ENCODE results near the gene TSHZ2.

TSHZ2 gene

DNA sequence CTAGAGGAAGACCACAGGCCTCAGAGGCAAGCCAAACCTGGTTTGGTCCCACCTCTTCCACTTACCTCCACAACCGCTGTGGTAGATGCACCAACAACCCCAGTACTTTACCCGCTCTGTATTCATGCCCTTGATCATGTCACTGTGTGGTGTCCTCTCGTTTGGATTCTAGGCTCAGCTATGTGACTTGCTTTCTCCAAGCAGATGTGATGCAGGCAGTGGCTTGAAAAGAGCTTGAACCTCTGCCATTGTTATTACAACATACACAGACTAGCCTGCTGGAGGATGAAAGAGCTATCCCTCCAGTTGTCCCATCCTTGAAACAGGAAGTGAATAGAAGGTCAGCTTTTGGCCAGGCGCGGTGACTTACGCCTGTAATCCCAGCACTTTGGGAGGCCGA lies 473.8 kb downstream of the TSHZ2 start:
- Histone ChIP-seq H3K27ac (ENCODE audit: low read depth, low read length, poor library complexity, severe bottlenecking) (no peak overlapping the region), H3F3A (ENCODE audit: insufficient read depth, low read length) (no peaks in the 10 kb centered on the region), H3K9ac (ENCODE audit: low read length) (no peak overlapping the region), H3K4me2 (ENCODE audit: low read length) (no peak overlapping the region), H4K20me1 (ENCODE audit: insufficient read depth, low read length) (no peaks in the 10 kb centered on the region), H3K4me1 (ENCODE audit: insufficient read depth, low read length, severe bottlenecking) (no peaks in the 10 kb centered on the region), H3K79me2 (ENCODE audit: insufficient read depth, low read length) (no peaks in the 10 kb centered on the region), H3K9me3 (ENCODE audit: low read length) (no peaks in the 10 kb centered on the region), H2AFZ (ENCODE audit: low read length) (no peak overlapping the region), H3K27me3 (ENCODE audit: insufficient read depth, low read length) (no peaks in the 10 kb centered on the region), H3K9me2 (ENCODE audit: low read depth, low read length) (no peaks in the 10 kb centered on the region), H3K36me3 (ENCODE audit: insufficient read depth, low read length) (no peaks in the 10 kb centered on the region), H3K4me3 (ENCODE audit: low read depth, low read length, poor library complexity, severe bottlenecking) (no peak overlapping the region)
- no peak for TF ChIP-seq EZH2 (IDR thresholded peaks at IDR 0.05; ENCODE audit: borderline replicate concordance, low read length)
- TF ChIP-seq, protein P1, sequence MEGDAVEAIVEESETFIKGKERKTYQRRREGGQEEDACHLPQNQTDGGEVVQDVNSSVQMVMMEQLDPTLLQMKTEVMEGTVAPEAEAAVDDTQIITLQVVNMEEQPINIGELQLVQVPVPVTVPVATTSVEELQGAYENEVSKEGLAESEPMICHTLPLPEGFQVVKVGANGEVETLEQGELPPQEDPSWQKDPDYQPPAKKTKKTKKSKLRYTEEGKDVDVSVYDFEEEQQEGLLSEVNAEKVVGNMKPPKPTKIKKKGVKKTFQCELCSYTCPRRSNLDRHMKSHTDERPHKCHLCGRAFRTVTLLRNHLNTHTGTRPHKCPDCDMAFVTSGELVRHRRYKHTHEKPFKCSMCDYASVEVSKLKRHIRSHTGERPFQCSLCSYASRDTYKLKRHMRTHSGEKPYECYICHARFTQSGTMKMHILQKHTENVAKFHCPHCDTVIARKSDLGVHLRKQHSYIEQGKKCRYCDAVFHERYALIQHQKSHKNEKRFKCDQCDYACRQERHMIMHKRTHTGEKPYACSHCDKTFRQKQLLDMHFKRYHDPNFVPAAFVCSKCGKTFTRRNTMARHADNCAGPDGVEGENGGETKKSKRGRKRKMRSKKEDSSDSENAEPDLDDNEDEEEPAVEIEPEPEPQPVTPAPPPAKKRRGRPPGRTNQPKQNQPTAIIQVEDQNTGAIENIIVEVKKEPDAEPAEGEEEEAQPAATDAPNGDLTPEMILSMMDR (IDR thresholded peaks at IDR 0.05; ENCODE audit: low read length): no peak

DNA sequence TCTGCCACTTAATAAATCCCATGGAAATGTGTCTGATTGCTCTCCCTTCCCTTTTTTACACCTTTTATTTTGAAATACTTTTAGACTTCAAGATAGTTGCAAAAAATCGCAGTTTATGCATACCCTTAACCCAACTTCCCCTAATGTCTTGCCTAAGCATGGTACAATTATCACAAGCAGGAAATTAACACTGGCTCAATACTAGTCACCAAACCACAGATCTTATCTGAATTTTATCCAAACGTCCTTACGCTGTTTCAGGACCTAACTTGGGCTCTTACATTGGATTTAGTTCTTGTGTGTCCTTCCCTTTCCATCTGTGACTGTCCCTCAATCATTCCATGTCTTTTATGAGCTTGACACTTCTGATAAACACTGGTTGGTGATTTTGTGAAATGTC lies 475.2 kb downstream of the TSHZ2 start:
- Histone ChIP-seq H3K9me2 (ENCODE audit: low read depth, low read length) (no peaks in the 10 kb centered on the region), H3K27me3 (ENCODE audit: insufficient read depth, low read length) (no peaks in the 10 kb centered on the region), H3K9me3 (ENCODE audit: low read length) (no peaks in the 10 kb centered on the region), H3K79me2 (ENCODE audit: insufficient read depth, low read length) (no peaks in the 10 kb centered on the region), H3K4me1 (ENCODE audit: insufficient read depth, low read length, severe bottlenecking) (no peaks in the 10 kb centered on the region), H3K27ac (ENCODE audit: low read depth, low read length, poor library complexity, severe bottlenecking) (no peak overlapping the region), H3K36me3 (ENCODE audit: insufficient read depth, low read length) (no peaks in the 10 kb centered on the region), H3K9ac (ENCODE audit: low read length) (no peak overlapping the region), H2AFZ (ENCODE audit: low read length) (no peak overlapping the region), H3F3A (ENCODE audit: insufficient read depth, low read length) (no peaks in the 10 kb centered on the region), H4K20me1 (ENCODE audit: insufficient read depth, low read length) (no peaks in the 10 kb centered on the region), H3K4me2 (ENCODE audit: low read length) (no peak overlapping the region), H3K4me3 (ENCODE audit: low read depth, low read length, poor library complexity, severe bottlenecking) (no peak overlapping the region)
- no peak for TF ChIP-seq EZH2 (IDR thresholded peaks at IDR 0.05; ENCODE audit: borderline replicate concordance, low read length)
- TF ChIP-seq, protein P1 (IDR thresholded peaks at IDR 0.05; ENCODE audit: low read length): no peak

GRCh38 chr20:53448426-53448825 lies 476.3 kb downstream of the TSHZ2 start:
- H3K27me3 ChIP-seq (ENCODE audit: insufficient read depth, low read length): no peaks in the 10 kb centered on the region
- H3K9ac ChIP-seq (ENCODE audit: low read length): no peak overlapping the region
- no peak overlapping the region for H2AFZ ChIP-seq (ENCODE audit: low read length)
- no peak overlapping the region for H3K4me3 ChIP-seq (ENCODE audit: low read depth, low read length, poor library complexity, severe bottlenecking)
- H3K4me1 ChIP-seq (ENCODE audit: insufficient read depth, low read length, severe bottlenecking): no peaks in the 10 kb centered on the region
- H4K20me1 ChIP-seq (ENCODE audit: insufficient read depth, low read length): no peaks in the 10 kb centered on the region
- no peak overlapping the region for H3K4me2 ChIP-seq (ENCODE audit: low read length)
- no peaks in the 10 kb centered on the region for H3K79me2 ChIP-seq (ENCODE audit: insufficient read depth, low read length)
- no peaks in the 10 kb centered on the region for H3K9me2 ChIP-seq (ENCODE audit: low read depth, low read length)
- no peaks in the 10 kb centered on the region for H3F3A ChIP-seq (ENCODE audit: insufficient read depth, low read length)
- H3K27ac ChIP-seq (ENCODE audit: low read depth, low read length, poor library complexity, severe bottlenecking): no peak overlapping the region
- H3K9me3 ChIP-seq (ENCODE audit: low read length): no peaks in the 10 kb centered on the region
- no peaks in the 10 kb centered on the region for H3K36me3 ChIP-seq (ENCODE audit: insufficient read depth, low read length)
- TF ChIP-seq, protein P1 (IDR thresholded peaks at IDR 0.05; ENCODE audit: low read length): no peak
- TF ChIP-seq EZH2 (IDR thresholded peaks at IDR 0.05; ENCODE audit: borderline replicate concordance, low read length): no peak

Data from OCI-LY1 (cell line).